ENCODE measurements around the gene FITM2. TPM values are rescaled to one million over a fixed set of nuclear protein-coding genes. Genes with fewer than 3 reads are reported as not detected.

FITM2 gene
- polyA plus RNA-seq, 1 experiment, result 6.7 TPM

- ChIA-PET CTCF (no interaction called here), POLR2A (no interaction called here)
- Histone ChIP-seq H3K4me3 (ENCODE audit: low read depth, low read length) (no peak overlapping the region), H3K36me3 (ENCODE audit: control insufficient read depth, insufficient read depth, low read length) (no peaks in the 10 kb centered on the region), H3K27me3 (ENCODE audit: control insufficient read depth, insufficient read depth, low read length) (no peaks in the 10 kb centered on the region)
- TF ChIP-seq, protein P1, sequence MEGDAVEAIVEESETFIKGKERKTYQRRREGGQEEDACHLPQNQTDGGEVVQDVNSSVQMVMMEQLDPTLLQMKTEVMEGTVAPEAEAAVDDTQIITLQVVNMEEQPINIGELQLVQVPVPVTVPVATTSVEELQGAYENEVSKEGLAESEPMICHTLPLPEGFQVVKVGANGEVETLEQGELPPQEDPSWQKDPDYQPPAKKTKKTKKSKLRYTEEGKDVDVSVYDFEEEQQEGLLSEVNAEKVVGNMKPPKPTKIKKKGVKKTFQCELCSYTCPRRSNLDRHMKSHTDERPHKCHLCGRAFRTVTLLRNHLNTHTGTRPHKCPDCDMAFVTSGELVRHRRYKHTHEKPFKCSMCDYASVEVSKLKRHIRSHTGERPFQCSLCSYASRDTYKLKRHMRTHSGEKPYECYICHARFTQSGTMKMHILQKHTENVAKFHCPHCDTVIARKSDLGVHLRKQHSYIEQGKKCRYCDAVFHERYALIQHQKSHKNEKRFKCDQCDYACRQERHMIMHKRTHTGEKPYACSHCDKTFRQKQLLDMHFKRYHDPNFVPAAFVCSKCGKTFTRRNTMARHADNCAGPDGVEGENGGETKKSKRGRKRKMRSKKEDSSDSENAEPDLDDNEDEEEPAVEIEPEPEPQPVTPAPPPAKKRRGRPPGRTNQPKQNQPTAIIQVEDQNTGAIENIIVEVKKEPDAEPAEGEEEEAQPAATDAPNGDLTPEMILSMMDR (IDR thresholded peaks at IDR 0.05; ENCODE audit: insufficient read depth, low read depth, low read length), result 0 out of 2 replicates have a peak, but pooled peaks have one; percentile 10
- no peak for DNase-seq (ENCODE audit: low read depth)
Observed at GRCh38 chr20:44271915-44272663, 38.9 kb downstream of the FITM2 start.

GRCh38 chr20:44268802-44269201, 42.2 kb downstream of the FITM2 start:
- TF ChIP-seq, protein P1 (IDR thresholded peaks at IDR 0.05; ENCODE audit: insufficient read depth, low read depth, low read length), result no peak
- ChIA-PET CTCF (no interaction called here), POLR2A (no interaction called here)
- H3K27me3 ChIP-seq (ENCODE audit: control insufficient read depth, insufficient read depth, low read length), result no peaks in the 10 kb centered on the region
- DNase-seq (ENCODE audit: low read depth), result no peak
- no peak overlapping the region for H3K4me3 ChIP-seq (ENCODE audit: low read depth, low read length)
- H3K36me3 ChIP-seq (ENCODE audit: control insufficient read depth, insufficient read depth, low read length), result no peaks in the 10 kb centered on the region

DNA sequence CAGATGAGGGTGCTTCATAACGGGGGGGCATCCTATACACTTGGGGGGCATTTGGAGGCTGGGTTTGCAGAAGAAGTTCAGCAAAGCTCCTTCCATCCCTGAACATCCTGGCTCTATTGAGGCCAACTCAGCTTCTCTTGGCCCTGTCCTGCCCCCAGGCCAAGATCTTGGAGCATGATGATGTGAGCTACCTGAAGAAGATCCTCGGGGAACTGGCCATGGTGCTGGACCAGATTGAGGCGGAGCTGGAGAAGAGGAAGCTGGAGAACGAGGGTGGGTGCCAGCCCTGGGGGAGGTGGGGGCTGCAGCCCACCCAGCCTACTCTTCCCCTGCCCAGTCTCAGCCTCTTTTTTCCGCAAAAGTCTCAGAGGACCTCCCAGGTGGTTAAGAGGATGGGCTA, 46.7 kb downstream of the FITM2 start:
- TF ChIP-seq, protein P1 (IDR thresholded peaks at IDR 0.05; ENCODE audit: insufficient read depth, low read depth, low read length), result no peak
- ChIA-PET CTCF (interaction anchor here (1.0 to 1.4 kb wide), 5 partner anchors 10 to 48 kb away, joined by 3 to 7 read pairs (median 3); partner anchors contain the start of gene FITM2), POLR2A (no interaction called here)
- DNase-seq (ENCODE audit: low read depth), result no peak
- H3K4me3 ChIP-seq (ENCODE audit: low read depth, low read length), result no peak overlapping the region
- H3K27me3 ChIP-seq (ENCODE audit: control insufficient read depth, insufficient read depth, low read length), result no peaks in the 10 kb centered on the region
- H3K36me3 ChIP-seq (ENCODE audit: control insufficient read depth, insufficient read depth, low read length), result no peaks in the 10 kb centered on the region

GRCh38 chr20:44258226-44258890, 52.6 kb downstream of the FITM2 start:
- Histone ChIP-seq H3K27me3 (ENCODE audit: control insufficient read depth, insufficient read depth, low read length) (no peaks in the 10 kb centered on the region), H3K36me3 (ENCODE audit: control insufficient read depth, insufficient read depth, low read length) (no peaks in the 10 kb centered on the region), H3K4me3 (ENCODE audit: low read depth, low read length) (no peak overlapping the region)
- POLR2A ChIA-PET, result no interaction called here
- DNase-seq (ENCODE audit: low read depth), result no peak
- CTCF ChIA-PET, result no interaction called here
- TF ChIP-seq, protein P1 (IDR thresholded peaks at IDR 0.05; ENCODE audit: insufficient read depth, low read depth, low read length), result no peak

GRCh38 chr20:44256961-44257360, 54.0 kb downstream of the FITM2 start:
- TF ChIP-seq, protein P1 (IDR thresholded peaks at IDR 0.05; ENCODE audit: insufficient read depth, low read depth, low read length), result no peak
- ChIA-PET CTCF (no interaction called here), POLR2A (no interaction called here)

More at GRCh38 chr20:44256961-44257360, 54.0 kb downstream of the FITM2 start:
- Histone ChIP-seq H3K4me3 (ENCODE audit: low read depth, low read length) (no peak overlapping the region), H3K27me3 (ENCODE audit: control insufficient read depth, insufficient read depth, low read length) (no peaks in the 10 kb centered on the region), H3K36me3 (ENCODE audit: control insufficient read depth, insufficient read depth, low read length) (no peaks in the 10 kb centered on the region)
- DNase-seq (ENCODE audit: low read depth), result no peak
